Transverse colon (tissue), 3 donors: ENCODE data around the gene LAMP1.

Source experiments
- CTCF ChIP-seq, 5 experiments: fragments of 200-600 bp in 3 of 5; fragments of 450-650 bp in 2 of 5; sonication (generic) in 3 of 5; IDR thresholded peaks; 1 replicate in 2 of 5; 2 replicates in 3 of 5; pipeline ENCODE4 v1.5.1; 2016 to 2017; ENCODE audit warnings: antibody characterized with exemption in 5 of 5, inconsistent platforms in 3 of 5, mild to moderate bottlenecking in 2 of 5, moderate library complexity in 1 of 5
- POLR2A ChIP-seq: fragments of 450-650 bp; IDR thresholded peaks from one replicate; pipeline ENCODE4 v1.6.1; 2016; ENCODE audit warnings: antibody characterized with exemption, mild to moderate bottlenecking, moderate library complexity

- TF ChIP-seq CTCF (IDR thresholded peaks at IDR 0.05) = no peak
- no peak for TF ChIP-seq POLR2A
Measured at GRCh38 chr13:113318956-113319355, 21.9 kb downstream of the LAMP1 start.
